H1 (cell line): ENCODE data around the gene ADCY5. TPM values are rescaled to one million over a fixed set of nuclear protein-coding genes. Genes with fewer than 3 reads are reported as not detected.

ENCODE experiments used
- CTCF ChIA-PET: fragments of 300-600 bp; sonication (Branson Sonifier 250); formaldehyde crosslinking; loops from one replicate; lab custom pipeline; 2021; ENCODE audit not compliant: partially characterized antibody; lab: Charles Lee
- POLR2A ChIA-PET: fragments of 300-600 bp; sonication (Branson Sonifier 250); formaldehyde crosslinking; loops from one replicate; lab custom pipeline; 2021; ENCODE audit warnings: inconsistent platforms; ENCODE audit not compliant: partially characterized antibody; lab: Charles Lee
- DNase-seq, 2 experiments: peaks; one replicate each; pipeline versions ENCODE4 v3.0.0 to v3.0.0-alpha.2; 2010 to 2022; ENCODE audit warnings: low spot score in 2 of 2, low read depth in 1 of 2, mixed read lengths in 1 of 2
- FAIRE-seq: peaks from 2 replicates; lab custom pipeline; 2011; peaks lifted over from hg19 to GRCh38; lab: Jason Lieb, UNC
- H2AFZ ChIP-seq: 2 replicates; pipeline ENCODE4 v1.8.1; 2012; ENCODE audit warnings: low read length, inconsistent platforms
- H2AK5ac ChIP-seq: 2 replicates; pipeline ENCODE4 v1.6.1; 2013; ENCODE audit warnings: low read depth, low read length
- H2BK120ac ChIP-seq: replicated peaks from 2 replicates; pipeline ENCODE3; 2013; ENCODE audit warnings: low read depth, low read length, inconsistent platforms
- H2BK12ac ChIP-seq: 2 replicates; pipeline ENCODE4 v1.6.1; 2013; ENCODE audit warnings: low read depth, low read length
- H2BK15ac ChIP-seq: 2 replicates; pipeline ENCODE4 v1.6.1; 2013; ENCODE audit warnings: low read length
- H2BK20ac ChIP-seq: 2 replicates; pipeline ENCODE4 v1.6.1; 2013; ENCODE audit warnings: low read length
- H2BK5ac ChIP-seq: 2 replicates; pipeline ENCODE4 v1.6.1; 2013; ENCODE audit warnings: low read depth, low read length
- H3K14ac ChIP-seq: 2 replicates; pipeline ENCODE4 v1.6.1; 2013; ENCODE audit warnings: inconsistent platforms; ENCODE audit not compliant: insufficient read length
- H3K18ac ChIP-seq: 2 replicates; pipeline ENCODE4 v1.6.1; 2013; ENCODE audit warnings: low read length; ENCODE audit errors: extremely low read depth
- H3K23ac ChIP-seq: 2 replicates; pipeline ENCODE4 v1.6.1; 2013; ENCODE audit warnings: inconsistent platforms; ENCODE audit not compliant: insufficient read length
- H3K23me2 ChIP-seq: 2 replicates; pipeline ENCODE4 v1.6.1; 2013; ENCODE audit warnings: low read depth, low read length
- H3K27ac ChIP-seq: 2 replicates; pipeline ENCODE4 v1.6.1; 2011; ENCODE audit warnings: low read depth, low read length, inconsistent platforms
- H3K27me3 ChIP-seq, 4 experiments: replicated peaks in 1 of 4; 1 replicate in 1 of 4; 2 replicates in 3 of 4; pipeline versions ENCODE4 v1.6.1 to v1.8.1; 2011 to 2013; ENCODE audit warnings: low read length in 3 of 4, mild to moderate bottlenecking in 3 of 4, inconsistent platforms in 2 of 4, mixed read lengths in 2 of 4, moderate library complexity in 1 of 4; ENCODE audit not compliant: control insufficient read depth in 3 of 4, insufficient read depth in 3 of 4; ENCODE audit errors: extremely low read depth in 1 of 4
- H3K36me3 ChIP-seq, 4 experiments: 2 replicates each; pipeline versions ENCODE4 v1.6.1 to v1.8.1; 2011 to 2013; ENCODE audit warnings: mild to moderate bottlenecking in 4 of 4, low read length in 3 of 4, moderate library complexity in 2 of 4, control low read depth in 1 of 4, inconsistent platforms in 1 of 4; ENCODE audit not compliant: insufficient read depth in 4 of 4, control insufficient read depth in 2 of 4
- H3K4ac ChIP-seq: replicated peaks from 2 replicates; pipeline ENCODE3; 2013; ENCODE audit warnings: low read length, low read depth, mixed read lengths, inconsistent platforms; ENCODE audit not compliant: insufficient read length
- H3K4me1 ChIP-seq, 4 experiments: replicated peaks in 1 of 4; 1 replicate in 1 of 4; 2 replicates in 3 of 4; pipeline versions ENCODE4 v1.6.1 to v1.8.1; 2011 to 2013; ENCODE audit warnings: low read length in 3 of 4, inconsistent platforms in 2 of 4, mixed read lengths in 1 of 4; ENCODE audit not compliant: insufficient read depth in 4 of 4, control insufficient read depth in 3 of 4
- H3K4me2 ChIP-seq, 2 experiments: 2 replicates each; pipeline versions ENCODE4 v1.6.1 to v1.8.1; 2011 to 2013; ENCODE audit warnings: low read depth in 2 of 2, low read length in 2 of 2, control low read depth in 1 of 2, inconsistent platforms in 1 of 2, mild to moderate bottlenecking in 1 of 2; ENCODE audit not compliant: insufficient read depth in 1 of 2
- H3K4me3 ChIP-seq, 4 experiments: fragments of 200-600, 300-600 bp in 1 of 4; sonication (generic), shearing (Covaris generic), sonication (Bioruptor Twin) in 1 of 4; 2 replicates each; pipeline versions ENCODE4 v1.5.1 to v1.8.1; 2011 to 2016; ENCODE audit warnings: low read length in 4 of 4, low read depth in 3 of 4, control low read depth in 2 of 4, inconsistent platforms in 2 of 4, mild to moderate bottlenecking in 2 of 4, mixed read lengths in 1 of 4, moderate library complexity in 1 of 4; ENCODE audit not compliant: insufficient read depth in 2 of 4; ENCODE audit errors: extremely low read depth in 1 of 4
- H3K56ac ChIP-seq: replicated peaks from 2 replicates; pipeline ENCODE3; 2013; ENCODE audit warnings: low read depth, mild to moderate bottlenecking, mixed read lengths, low read length, inconsistent platforms; ENCODE audit not compliant: insufficient read length
- H3K79me1 ChIP-seq: 2 replicates; pipeline ENCODE4 v1.6.1; 2013; ENCODE audit warnings: low read depth, low read length, control low read depth
- H3K79me2 ChIP-seq, 2 experiments: 2 replicates each; pipeline versions ENCODE4 v1.6.1 to v1.8.1; 2012 to 2013; ENCODE audit warnings: low read length in 2 of 2, mild to moderate bottlenecking in 2 of 2, inconsistent platforms in 1 of 2; ENCODE audit not compliant: insufficient read depth in 2 of 2, control insufficient read depth in 1 of 2
- H3K9ac ChIP-seq, 4 experiments: replicated peaks in 1 of 4; 1 replicate in 1 of 4; 2 replicates in 3 of 4; pipeline versions ENCODE4 v1.6.1 to v1.8.1; 2011 to 2013; ENCODE audit warnings: low read depth in 3 of 4, low read length in 3 of 4, control low read depth in 2 of 4, mild to moderate bottlenecking in 2 of 4, moderate library complexity in 2 of 4, inconsistent platforms in 1 of 4; ENCODE audit errors: extremely low read depth in 1 of 4
- H3K9me3 ChIP-seq, 2 experiments: 2 replicates each; pipeline versions ENCODE4 v1.6.1 to v1.8.1; 2012 to 2013; ENCODE audit warnings: mild to moderate bottlenecking in 2 of 2, moderate library complexity in 2 of 2, control low read depth in 1 of 2, inconsistent platforms in 1 of 2, low read depth in 1 of 2, low read length in 1 of 2, mixed read lengths in 1 of 2; ENCODE audit not compliant: insufficient read depth in 2 of 2
- H4K20me1 ChIP-seq, 2 experiments: replicated peaks in 1 of 2; 2 replicates each; pipeline versions ENCODE3 to v1.8.1; 2011 to 2013; ENCODE audit warnings: inconsistent platforms in 2 of 2, low read length in 2 of 2, mild to moderate bottlenecking in 1 of 2; ENCODE audit not compliant: insufficient read depth in 2 of 2, control insufficient read depth in 1 of 2
- H4K5ac ChIP-seq: 2 replicates; pipeline ENCODE4 v1.6.1; 2013; ENCODE audit warnings: low read length, low read depth, mixed read lengths, inconsistent platforms; ENCODE audit not compliant: insufficient read length
- H4K8ac ChIP-seq: 2 replicates; pipeline ENCODE4 v1.8.0; 2013; ENCODE audit warnings: mild to moderate bottlenecking, moderate library complexity, low read length, inconsistent platforms; ENCODE audit not compliant: insufficient read depth; ENCODE audit errors: extremely low read depth
- H4K91ac ChIP-seq: replicated peaks from 2 replicates; pipeline ENCODE3; 2013; ENCODE audit warnings: low read length, mixed read lengths, inconsistent platforms; ENCODE audit not compliant: insufficient read length
- EGR1 ChIP-seq: IDR thresholded peaks from 2 replicates; pipeline ENCODE4 v1.6.1; 2011; ENCODE audit warnings: low read depth, low read length, borderline replicate concordance
- EZH2 ChIP-seq: fragments of 200-600 bp; sonication (generic); IDR thresholded peaks from 2 replicates; pipeline ENCODE4 v1.7.1; 2012; ENCODE audit warnings: low read depth, mild to moderate bottlenecking, moderate library complexity, low read length, inconsistent platforms; ENCODE audit not compliant: severe bottlenecking
- FOSL1 ChIP-seq: IDR thresholded peaks from 2 replicates; pipeline ENCODE4 v1.6.1; 2011; ENCODE audit warnings: mild to moderate bottlenecking, low read depth, low read length, moderate library complexity; ENCODE audit not compliant: insufficient read depth
- RNF2 ChIP-seq: fragments of 200-900, 300-1000 bp; sonication (generic); IDR thresholded peaks from 2 replicates; pipeline ENCODE4 v1.7.1; 2016; ENCODE audit warnings: borderline replicate concordance, low read depth, mild to moderate bottlenecking, antibody characterized with exemption, low read length; ENCODE audit not compliant: poor library complexity, severe bottlenecking; ENCODE audit errors: missing control alignments
- SIX5 ChIP-seq: IDR thresholded peaks from 2 replicates; pipeline ENCODE4 v1.6.1; 2011; ENCODE audit warnings: mild to moderate bottlenecking, low read depth, low read length
- ZNF274 ChIP-seq: IDR thresholded peaks from 2 replicates; pipeline ENCODE4 v1.7.0; 2012; ENCODE audit warnings: low read length, borderline replicate concordance; ENCODE audit errors: extremely low read depth
- WGBS, 2 experiments: shearing (Covaris generic) in 1 of 2; methylation state at CpG; one replicate each; pipeline versions ENCODE4 v1.1.6 to v1.1.7; 2013 to 2015; ENCODE audit warnings: low lambda C conversion rate in 2 of 2, mixed read lengths in 2 of 2, inconsistent platforms in 1 of 2, low coverage in 1 of 2, missing lambda C conversion rate in 1 of 2; ENCODE audit not compliant: insufficient replicate concordance in 2 of 2, insufficient coverage in 1 of 2, insufficient read length in 1 of 2; ENCODE audit errors: extremely low coverage in 1 of 2, missing lambda C conversion rate in 1 of 2; 5-methylcytosine and 5-hydroxymethylcytosine counted together
- polyA plus RNA-seq, 7 experiments: library from polyadenylated mRNA; depleted of rRNA in 3 of 7; stranded (reverse) in 5 of 7; unstranded in 2 of 7; fragments of >200 nt in 5 of 7; fragments of 200-250 nt in 2 of 7; gene quantifications; 1 replicate in 5 of 7; 2 replicates in 1 of 7; 4 replicates in 1 of 7; pipeline versions ENCODE4 v1.2.1 to v1.2.3, GENCODE V29; 2011 to 2013; ENCODE audit warnings: missing spikeins in 2 of 7, mixed read lengths in 2 of 7
- total RNA-seq: library from RNA; stranded (reverse); fragmentation: NEBNext Ultra II Directional; extraction: Animal tissue kit (Norgen Biotek cat#: 25700); gene quantifications from 2 replicates; pipeline ENCODE4 v1.2.1, GENCODE V29; 2021

ADCY5 gene
- total and polyA plus RNA-seq, 2 of the 8 experiments (the other 6 are each of a cell fraction or from before 2014, with no cell fraction given), result 18.9 to 40.8 TPM

- FAIRE-seq (no peak), DNase-seq (no peak)
- Histone ChIP-seq H4K91ac (no peak overlapping the region), H3K14ac (no peak overlapping the region), H3K23ac (no peak overlapping the region), H2AFZ (no peak overlapping the region), H3K79me1 (no peaks in the 10 kb centered on the region), H3K9ac (no peak overlapping the region), H3K23me2 (no peaks in the 10 kb centered on the region), H4K8ac (no peak overlapping the region), H2BK15ac (no peak overlapping the region), H4K5ac (no peak overlapping the region), H2BK12ac (no peak overlapping the region), H3K36me3 (peaks cover 0 to under 1% (median 0%) of the 10 kb centered on the region in 4 experiments; a peak in 1 of 8 replicates), H2AK5ac (no peak overlapping the region), H4K20me1 (no peaks in the 10 kb centered on the region), H3K79me2 (no peaks in the 10 kb centered on the region), H3K4me3 (no peak overlapping the region), H2BK20ac (no peak overlapping the region), H3K4ac (no peak overlapping the region), H3K27me3 (no peaks in the 10 kb centered on the region), H3K4me1 (no peaks in the 10 kb centered on the region), H2BK5ac (no peak overlapping the region), H3K56ac (no peak overlapping the region), H3K27ac (no peak overlapping the region), H3K4me2 (no peak overlapping the region), H3K18ac (no peak overlapping the region), H3K9me3 (no peaks in the 10 kb centered on the region), H2BK120ac (no peak overlapping the region)
- 70% methylated on average over 5 of the region's 5 CpGs; no CpG with 5 or more reads in 1 of the 2 experiments for WGBS, 2 experiments
- TF ChIP-seq EGR1 (no peak), ZNF274 (no peak), FOSL1 (no peak), SIX5 (no peak), RNF2 (no peak), EZH2 (no peak)
- CTCF ChIA-PET, result interaction anchor here (0.6 to 4.7 kb wide), 53 partner anchors 9 to 204 kb away, joined by 3 to 48 read pairs (median 4); partner anchors contain the start of gene ADCY5
- POLR2A ChIA-PET, result interaction anchor here (1.0 to 1.4 kb wide), 3 partner anchors 31 to 174 kb away, joined by 3 read pairs; no protein-coding TSS in a partner anchor
Observed at GRCh38 chr3:123488645-123489347, 39.9 kb upstream of the ADCY5 start.
